Measurements from ENCODE around the gene PLA2G4C.
A peak's percentile ranks its signal among the peaks of the same experiment; 100 is the strongest.
"Not testable (repeated sequence)": the region's sequence is repeated elsewhere in the genome, so short reads cannot be mapped to it uniquely, and the experiment has no call there.

The PLA2G4C gene

DNA sequence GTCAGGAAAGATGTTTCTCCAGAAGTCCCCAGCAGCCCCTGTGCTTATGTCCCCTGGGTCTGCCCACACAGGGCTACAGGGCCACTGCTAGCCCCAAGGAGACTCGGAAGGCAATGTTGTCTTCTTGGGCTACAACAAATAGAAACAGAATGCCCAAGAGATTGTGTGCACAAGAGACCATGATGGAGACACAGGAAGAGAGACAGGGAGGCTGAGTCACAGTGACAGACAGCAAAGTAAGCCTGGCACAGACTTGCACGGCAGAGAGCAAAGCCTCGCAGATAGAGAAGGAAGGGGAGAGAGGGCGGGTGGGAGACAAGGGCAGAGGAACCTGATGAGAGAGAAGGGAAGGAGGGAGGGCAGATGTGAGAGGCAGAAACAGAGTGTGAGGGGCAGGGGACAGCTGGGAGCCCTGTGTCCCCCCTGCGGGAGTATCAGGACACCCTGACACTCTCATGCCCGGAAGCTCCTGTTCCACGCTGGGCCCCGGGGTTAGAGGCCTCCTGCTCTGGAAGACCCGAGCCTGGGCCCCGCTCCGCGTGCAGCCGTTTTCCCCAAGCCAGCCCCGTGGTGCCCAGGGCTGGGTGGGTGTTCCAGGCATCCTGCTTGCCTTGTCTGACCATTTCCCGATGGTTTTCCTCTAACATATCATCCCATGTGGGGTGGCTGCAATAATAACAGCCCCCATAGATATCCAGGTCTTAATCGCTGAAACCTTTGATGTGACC is 2.7 kb upstream of the PLA2G4C start:
- no peak for DNase-seq (ENCODE audit: low read depth in 2 of 3, low spot score in 2 of 3)

DNA sequence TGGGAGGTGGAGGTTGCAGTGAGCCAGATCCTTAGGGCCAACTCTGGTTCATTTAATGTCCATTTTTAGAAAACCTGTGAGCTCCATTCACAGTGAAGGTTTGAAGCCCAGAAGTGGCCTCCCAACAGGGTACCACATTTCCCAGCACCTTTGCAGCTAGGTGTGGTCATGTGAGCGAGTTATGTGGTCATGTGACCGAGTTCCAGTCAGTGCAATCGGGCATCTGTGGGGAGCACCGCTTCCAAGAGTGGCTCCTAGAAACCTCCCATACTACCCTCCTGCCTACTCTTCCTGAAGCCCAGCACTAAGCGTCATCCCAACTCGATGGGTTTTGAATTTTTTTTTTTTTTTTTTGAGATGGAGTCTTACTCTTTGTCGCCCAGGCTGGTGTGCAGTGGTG is 663 bp upstream of the PLA2G4C start:
- DNase-seq (ENCODE audit: low read depth in 2 of 3, low spot score in 2 of 3) = no peak

- no peak for DNase-seq (ENCODE audit: low read depth in 2 of 3, low spot score in 2 of 3)
These were observed 1.4 kb downstream of the PLA2G4C start for GRCh38 chr19:48108997-48109782.

- no peak for DNase-seq (ENCODE audit: low read depth in 2 of 3, low spot score in 2 of 3)
These were observed 6.7 kb downstream of the PLA2G4C start for GRCh38 chr19:48103922-48104321.

- peak in 1 of 3 experiments; percentile 26 for DNase-seq (ENCODE audit: low read depth in 2 of 3, low spot score in 2 of 3)
These were observed 7.5 kb downstream of the PLA2G4C start for GRCh38 chr19:48102870-48103751.

DNA sequence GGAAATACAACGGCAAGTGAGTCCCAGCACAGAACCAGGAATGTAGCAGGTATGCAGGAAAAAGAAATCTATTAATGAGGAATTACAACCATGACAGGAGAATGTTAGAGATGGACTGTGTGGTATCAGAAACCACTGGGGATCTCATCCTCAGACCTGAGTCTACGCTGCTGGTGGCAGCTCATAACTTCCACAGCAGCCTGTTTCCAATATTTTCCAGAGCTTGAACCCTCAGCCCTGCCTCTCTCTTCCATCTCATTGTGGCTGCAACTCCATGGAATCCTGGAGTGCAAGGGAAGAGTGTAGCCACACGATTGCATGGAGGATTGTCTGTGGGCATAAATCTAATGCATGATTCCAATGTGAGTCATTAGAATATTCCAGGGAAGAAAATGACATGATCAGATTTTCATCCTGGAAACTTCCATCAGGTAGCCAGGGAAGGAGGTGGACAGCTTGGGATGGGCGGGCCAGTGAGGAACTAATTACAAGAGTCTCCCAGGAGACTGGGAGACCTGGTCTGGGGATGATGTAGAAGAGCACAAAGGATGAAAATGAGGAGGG is 14.9 kb downstream of the PLA2G4C start:
- no peak for DNase-seq (ENCODE audit: low read depth in 2 of 3, low spot score in 2 of 3)

DNA sequence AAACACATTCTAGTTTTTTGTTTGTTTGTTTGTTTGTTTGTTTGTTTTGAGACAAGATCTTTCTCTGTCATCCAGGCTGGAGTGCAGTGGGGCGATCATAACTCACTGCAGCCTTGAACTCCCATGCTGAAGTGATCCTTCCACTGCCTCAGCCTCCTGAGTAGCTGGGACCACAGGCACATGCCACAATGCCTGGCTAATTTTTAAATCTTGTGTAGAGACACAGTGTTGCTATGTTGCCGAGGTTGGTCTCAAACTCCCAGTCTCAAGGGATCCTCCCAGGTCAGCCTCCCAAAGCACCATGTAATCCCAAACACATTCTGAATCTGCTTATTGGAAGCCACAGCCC is 15.8 kb downstream of the PLA2G4C start:
- no peak for DNase-seq (ENCODE audit: low read depth in 2 of 3, low spot score in 2 of 3)

DNA sequence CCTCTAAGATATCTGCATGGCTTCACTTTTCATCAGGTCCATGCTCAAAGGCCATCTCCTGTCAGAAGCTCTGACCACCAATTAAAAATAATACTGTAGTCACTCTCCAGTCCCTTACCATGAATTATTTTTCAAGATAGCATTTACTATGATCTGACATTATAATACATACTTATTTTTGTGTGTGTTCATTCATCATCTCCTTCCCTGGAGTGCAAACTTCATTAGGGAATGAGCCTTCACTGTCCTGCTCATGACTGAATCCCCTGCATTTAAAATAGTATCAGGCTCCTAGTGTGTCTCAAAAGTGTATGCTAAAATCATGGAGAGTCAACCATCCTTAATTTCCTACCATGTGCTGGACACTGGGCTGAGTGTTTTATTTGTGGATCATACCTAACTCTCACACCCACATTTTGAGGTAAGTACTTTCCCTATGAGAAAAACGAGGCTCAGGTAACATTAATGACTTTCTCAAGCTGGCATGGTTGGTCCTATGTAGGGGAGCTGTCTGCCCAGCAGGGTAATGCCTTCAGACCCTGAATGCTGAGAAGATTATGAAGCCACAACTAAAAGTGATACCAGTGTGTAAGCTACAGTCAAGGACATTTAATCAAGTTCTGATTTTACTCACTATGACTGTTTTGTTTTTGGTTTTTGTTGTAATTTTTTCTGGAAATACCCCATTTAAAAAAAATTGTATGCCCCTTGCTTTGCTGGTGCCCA is 16.3 kb downstream of the PLA2G4C start:
- no peak for DNase-seq (ENCODE audit: low read depth in 2 of 3, low spot score in 2 of 3)

DNA sequence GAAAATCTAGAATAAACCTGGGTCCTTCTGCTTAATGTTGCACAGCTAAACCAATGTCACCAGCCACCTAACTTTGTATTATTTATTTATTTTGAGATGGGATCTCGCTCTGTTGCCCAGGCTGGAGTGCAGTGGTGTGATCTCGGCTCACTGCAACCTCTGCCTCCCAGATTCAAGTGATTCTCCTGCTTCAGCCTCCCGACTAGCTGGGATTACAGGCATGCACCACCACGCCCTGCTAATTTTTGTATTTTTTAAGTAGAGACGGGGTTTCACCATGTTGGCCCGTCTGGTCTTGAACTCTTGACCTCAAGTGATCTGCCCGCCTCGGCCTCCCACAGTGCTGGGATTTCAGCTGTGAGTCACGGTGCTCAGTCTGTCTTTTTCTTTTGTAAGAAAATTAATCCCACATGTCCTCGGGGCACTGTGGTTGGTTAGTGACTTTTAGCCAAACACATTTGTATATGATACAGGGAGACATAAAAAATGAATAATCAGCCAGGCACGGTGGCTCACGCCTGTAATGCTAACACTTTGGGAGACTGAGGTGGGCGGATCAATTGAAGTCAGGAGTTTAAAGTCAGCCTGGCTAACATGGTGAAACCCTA is 19.4 kb downstream of the PLA2G4C start:
- DNase-seq (ENCODE audit: low read depth in 2 of 3, low spot score in 2 of 3) = not testable (repeated sequence)

DNA sequence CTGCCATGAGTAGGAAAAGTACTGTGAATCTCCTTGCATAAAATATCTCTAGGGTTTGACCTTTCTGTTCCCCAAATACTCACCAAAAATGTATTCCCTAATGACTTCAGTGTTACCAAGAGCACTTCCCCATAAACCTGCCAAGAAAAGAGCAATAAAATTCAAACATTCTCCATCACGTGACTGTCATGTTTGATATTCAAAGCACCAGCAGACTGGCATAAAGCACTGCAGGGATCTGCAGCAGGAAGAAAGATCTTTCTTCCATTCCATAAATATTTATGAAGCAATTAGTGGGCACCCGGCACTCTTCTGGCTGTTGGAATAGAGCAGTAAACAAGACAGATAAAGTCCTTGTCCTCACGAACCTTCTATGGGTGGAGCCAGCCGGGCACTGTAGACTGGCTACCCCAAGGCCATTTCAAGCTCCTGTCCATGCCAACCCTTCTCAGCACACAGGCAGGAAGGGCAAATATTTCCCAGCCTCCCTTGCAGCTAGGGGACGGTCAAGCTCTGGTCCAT is 20.3 kb downstream of the PLA2G4C start:
- DNase-seq (ENCODE audit: low read depth in 2 of 3, low spot score in 2 of 3) = no peak

DNA sequence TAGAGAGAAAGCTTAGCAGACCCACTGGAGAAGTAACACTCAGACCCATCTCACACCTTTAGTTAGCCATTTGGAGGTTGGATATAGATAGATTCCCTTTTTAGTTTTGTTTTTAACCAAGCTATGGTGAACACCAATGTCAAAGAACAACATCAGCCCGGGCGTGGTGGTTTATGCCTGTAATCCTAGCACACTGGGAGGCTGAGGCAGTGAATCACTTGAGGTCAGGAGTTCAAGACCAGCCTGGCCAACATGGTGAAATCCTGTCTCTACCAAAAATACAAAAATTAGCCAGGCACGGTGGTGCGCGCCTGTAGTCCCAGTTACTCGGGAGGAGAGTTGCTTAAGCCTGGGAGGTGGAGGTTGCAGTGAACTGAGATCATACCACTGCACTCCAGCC is 21.6 kb downstream of the PLA2G4C start:
- not testable (repeated sequence) for DNase-seq (ENCODE audit: low read depth in 2 of 3, low spot score in 2 of 3)

DNA sequence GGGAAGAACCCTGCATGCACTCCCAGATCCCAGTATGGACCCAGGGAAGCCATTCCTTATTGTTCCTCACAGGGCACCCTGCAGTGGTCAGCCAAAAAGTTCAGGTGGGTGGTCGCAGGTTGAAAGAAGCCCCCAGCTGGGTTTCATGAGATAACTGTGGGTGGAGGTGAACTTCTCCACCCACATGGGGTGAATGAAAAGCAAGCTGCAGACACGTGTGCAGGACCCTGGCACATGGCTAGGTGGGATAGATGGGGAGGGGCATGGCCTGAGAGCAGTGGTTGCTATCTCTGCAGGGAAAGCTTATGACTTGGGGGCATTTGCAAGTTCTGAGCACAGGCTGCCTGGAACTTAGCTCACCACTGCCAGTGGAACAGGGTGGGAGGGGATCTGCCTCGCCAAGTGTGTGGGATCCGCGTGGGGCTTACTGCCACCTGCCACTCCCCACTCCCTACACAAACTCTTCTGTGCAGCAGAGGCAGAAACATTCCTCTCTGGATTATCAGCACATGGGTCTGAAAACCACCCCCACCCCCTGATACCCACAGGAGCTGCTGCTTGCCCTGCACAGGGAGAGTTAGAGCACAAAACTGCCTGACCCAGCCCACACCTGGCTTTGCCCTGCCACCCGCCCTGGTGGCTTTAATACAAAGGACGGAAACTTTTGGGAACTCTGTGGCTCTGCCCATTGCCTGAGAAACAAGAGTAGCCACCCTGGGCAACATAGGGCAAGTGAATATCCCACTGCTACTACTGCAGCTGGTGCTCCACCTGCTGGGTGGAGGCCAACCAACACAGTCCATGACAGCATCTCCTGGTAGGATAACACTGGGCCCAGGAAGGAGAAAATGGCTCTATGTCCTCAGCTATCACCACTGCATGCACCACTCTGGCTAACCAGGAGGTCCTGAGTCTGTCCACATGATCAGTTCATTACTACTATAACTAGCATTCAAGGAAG is 24.4 kb downstream of the PLA2G4C start:
- DNase-seq (ENCODE audit: low read depth in 2 of 3, low spot score in 2 of 3) = no peak

DNA sequence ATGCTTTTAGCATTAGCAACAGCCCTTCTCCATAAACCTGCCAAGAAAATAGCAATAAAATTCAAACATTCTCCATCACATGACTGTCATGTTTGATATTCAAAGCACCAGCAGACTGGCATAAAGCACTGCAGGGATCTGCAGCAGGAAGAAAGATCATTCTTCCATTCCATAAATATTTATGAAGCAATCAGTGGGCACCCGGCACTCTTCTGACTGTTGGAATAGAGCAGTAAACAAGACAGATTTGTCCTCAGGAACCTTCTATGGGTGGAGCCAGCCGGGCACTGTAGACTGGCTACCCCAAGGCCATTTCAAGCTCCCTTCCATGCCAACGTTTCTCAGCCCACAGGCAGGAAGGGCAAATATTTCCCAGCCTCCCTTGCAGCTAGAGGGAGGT is 25.5 kb downstream of the PLA2G4C start:
- no peak for DNase-seq (ENCODE audit: low read depth in 2 of 3, low spot score in 2 of 3)

DNA sequence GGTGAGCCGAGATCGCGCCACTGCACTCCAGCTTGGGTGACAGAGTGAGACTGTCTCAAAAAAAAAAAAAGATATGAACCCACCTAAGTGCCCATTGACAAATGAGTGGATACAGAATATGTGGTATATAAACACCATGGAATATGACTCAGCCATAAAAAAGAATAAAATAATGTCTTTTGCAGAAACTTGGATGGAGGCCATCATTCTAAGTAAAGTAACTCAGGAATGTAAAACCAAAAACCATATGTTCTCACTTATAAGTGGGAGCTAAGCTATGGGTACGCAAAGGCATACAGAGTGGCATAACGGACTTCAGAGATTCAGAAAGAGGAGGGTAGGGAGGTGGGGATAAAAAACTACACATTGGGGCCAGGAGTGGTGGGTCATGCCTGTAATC is 29.5 kb downstream of the PLA2G4C start:
- no peak for DNase-seq (ENCODE audit: low read depth in 2 of 3, low spot score in 2 of 3)

DNA sequence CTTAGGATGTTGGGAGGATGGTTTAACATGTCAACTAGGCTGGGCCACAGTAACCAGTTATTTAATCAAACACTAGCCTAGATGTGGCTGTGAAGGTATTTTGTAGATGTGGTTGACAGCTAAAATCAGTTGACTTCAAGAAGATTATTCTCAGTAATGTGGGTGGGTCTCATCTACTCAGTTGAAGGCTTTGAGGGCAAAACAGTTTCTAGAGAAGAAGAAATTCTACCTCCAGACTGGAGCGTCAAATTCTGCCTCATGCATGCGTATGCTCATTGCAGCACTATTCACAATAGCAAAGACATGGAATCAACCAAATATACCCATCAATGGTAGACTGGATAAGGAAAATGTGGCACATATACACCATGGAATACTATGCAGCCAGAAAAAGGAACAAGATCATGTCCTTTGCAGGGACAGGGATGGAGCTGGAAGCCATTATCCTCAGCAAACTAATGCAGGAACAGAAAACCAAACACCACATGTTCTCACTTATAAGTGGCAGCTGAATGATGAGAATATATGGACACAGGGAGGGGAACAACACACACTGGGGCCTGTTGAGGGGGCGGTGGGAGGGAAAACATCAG is 40.3 kb downstream of the PLA2G4C start:
- not testable (repeated sequence) for DNase-seq (ENCODE audit: low read depth in 2 of 3, low spot score in 2 of 3)

GRCh38 chr19:48069435-48069834 is 41.2 kb downstream of the PLA2G4C start:
- DNase-seq (ENCODE audit: low read depth in 2 of 3, low spot score in 2 of 3) = no peak

GRCh38 chr19:48064509-48064908 is 46.1 kb downstream of the PLA2G4C start:
- DNase-seq (ENCODE audit: low read depth in 2 of 3, low spot score in 2 of 3) = no peak

All from activated CD8-positive, alpha-beta memory T cell treated with anti-CD3 and anti-CD28 coated beads for 48 hours (primary cell).